Colon (tissue), 2 donors: ENCODE data around the gene MKRN1.
"Not testable (repeated sequence)": the region's sequence is repeated elsewhere in the genome, so short reads cannot be mapped to it uniquely, and the experiment has no call there.

ENCODE experiments used
- FAIRE-seq: peaks from 2 replicates; lab custom pipeline; 2012; peaks lifted over from hg19 to GRCh38; lab: Jason Lieb, UNC
- donor health status: control.
- donor health status: control.

Gene MKRN1

GRCh38 chr7:140435252-140435895 is 43.9 kb downstream of the MKRN1 start:
- no peak for FAIRE-seq

- no peak for FAIRE-seq
These were observed 45.9 kb downstream of the MKRN1 start for GRCh38 chr7:140433396-140433795.

GRCh38 chr7:140426130-140426529 is 53.2 kb downstream of the MKRN1 start:
- FAIRE-seq, result no peak

GRCh38 chr7:140425718-140426117 is 53.6 kb downstream of the MKRN1 start:
- no peak for FAIRE-seq

GRCh38 chr7:140423501-140423900 is 55.8 kb downstream of the MKRN1 start:
- no peak for FAIRE-seq

GRCh38 chr7:140421521-140421920 is 57.8 kb downstream of the MKRN1 start:
- no peak for FAIRE-seq

GRCh38 chr7:140418653-140419052 is 60.7 kb downstream of the MKRN1 start:
- FAIRE-seq, result no peak

- not testable (repeated sequence) for FAIRE-seq
These were observed 61.2 kb downstream of the MKRN1 start for GRCh38 chr7:140418156-140418472.

- FAIRE-seq, result no peak
These were observed 61.7 kb downstream of the MKRN1 start for GRCh38 chr7:140417456-140418155.

- no peak for FAIRE-seq
These were observed 62.7 kb downstream of the MKRN1 start for GRCh38 chr7:140416560-140416959.

- FAIRE-seq, result not testable (repeated sequence)
These were observed 63.5 kb downstream of the MKRN1 start for GRCh38 chr7:140415816-140416215.

GRCh38 chr7:140415361-140415760 is 63.9 kb downstream of the MKRN1 start:
- no peak for FAIRE-seq

- FAIRE-seq, result no peak
These were observed 74.7 kb downstream of the MKRN1 start for GRCh38 chr7:140404565-140405065.

- FAIRE-seq, result no peak
These were observed 75.3 kb downstream of the MKRN1 start, which contains the start of gene RAB19 for GRCh38 chr7:140403878-140404564. Gene RAB19 (plus strand): TSS chr7:140404058. CDS start chr7:140407647, 3,589 bp downstream.
